ENCODE results near the gene TRIM24. TPM values are rescaled to one million over a fixed set of nuclear protein-coding genes. Genes with fewer than 3 reads are reported as not detected.

TRIM24 gene
- polyA plus RNA-seq, 3 donors: 3.5 to 8.9 (median 6.0) TPM

GRCh38 chr7:138590154-138590553 is 130.1 kb downstream of the TRIM24 start:
- Histone ChIP-seq H3K27ac (ENCODE audit: low read depth in 1 of 2, low read length in 2 of 2) (no peak overlapping the region), H2AFZ (ENCODE audit: insufficient read depth, low read depth, low read length, poor library complexity, severe bottlenecking) (no peak overlapping the region), H3K27me3 (ENCODE audit: control insufficient read depth in 2 of 2, insufficient read depth in 2 of 2, low read length in 2 of 2) (no peaks in the 10 kb centered on the region), H3K4me2 (replicated peaks; ENCODE audit: extremely low read depth, low read length, poor library complexity, severe bottlenecking) (no peak overlapping the region), H3K9me3 (replicated peaks in 1 of 2; ENCODE audit: control insufficient read depth in 1 of 2, insufficient read depth in 1 of 2, low read length in 2 of 2) (no peaks in the 10 kb centered on the region), H3K4me3 (replicated peaks in 1 of 3; ENCODE audit: low read depth in 2 of 3, low read length in 3 of 3) (no peak overlapping the region), H3K79me2 (ENCODE audit: insufficient read depth, low read length) (no peaks in the 10 kb centered on the region), H4K20me1 (ENCODE audit: insufficient read depth, low read length) (no peaks in the 10 kb centered on the region), H3K36me3 (replicated peaks in 1 of 2; ENCODE audit: control insufficient read depth in 1 of 2, insufficient read depth in 2 of 2, low read length in 2 of 2) (peaks cover 14 to 29% of the 10 kb centered on the region in 2 donors), H3K4me1 (ENCODE audit: control insufficient read depth in 1 of 2, insufficient read depth in 2 of 2, low read length in 2 of 2) (no peaks in the 10 kb centered on the region), H3K9ac (ENCODE audit: insufficient read depth, low read length, poor library complexity, severe bottlenecking) (no peak overlapping the region)
- Mint-ChIP-seq H3K9me3 (no peaks in the 10 kb centered on the region), H3K27ac (no peak overlapping the region), H3K36me3 (peaks cover 17 to 25% of the 10 kb centered on the region in 2 donors), H3K4me1 (no peaks in the 10 kb centered on the region), H3K4me3 (no peak overlapping the region), H3K27me3 (ENCODE audit: low read depth in 3 of 3) (peaks cover 0 to 2% (median 0%) of the 10 kb centered on the region in 3 donors)
- intact Hi-C loops (cut with micrococcal nuclease): loop anchor here in 1 of 2 donors (2.0 kb wide), 1 partner anchor 49 kb away; no protein-coding TSS in a partner anchor
- WGBS (ENCODE audit: insufficient coverage): no CpG with 5 or more reads among the region's 1 CpG
- no peak for TF ChIP-seq CTCF (IDR thresholded peaks at IDR 0.05)
- no peak for DNase-seq

- intact Hi-C loops (cut with micrococcal nuclease): no loop called here
- no peak overlapping the region for H3K27ac ChIP-seq (ENCODE audit: low read depth in 1 of 2, low read length in 2 of 2)
Observed at GRCh38 chr7:138595454-138595853, 135.4 kb downstream of the TRIM24 start.

More at GRCh38 chr7:138595454-138595853, 135.4 kb downstream of the TRIM24 start:
- Histone ChIP-seq H3K4me1 (ENCODE audit: control insufficient read depth in 1 of 2, insufficient read depth in 2 of 2, low read length in 2 of 2) (no peaks in the 10 kb centered on the region), H3K9me3 (replicated peaks in 1 of 2; ENCODE audit: control insufficient read depth in 1 of 2, insufficient read depth in 1 of 2, low read length in 2 of 2) (no peaks in the 10 kb centered on the region), H4K20me1 (ENCODE audit: insufficient read depth, low read length) (no peaks in the 10 kb centered on the region), H3K4me2 (replicated peaks; ENCODE audit: extremely low read depth, low read length, poor library complexity, severe bottlenecking) (no peak overlapping the region), H3K27me3 (ENCODE audit: control insufficient read depth in 2 of 2, insufficient read depth in 2 of 2, low read length in 2 of 2) (no peaks in the 10 kb centered on the region), H3K9ac (ENCODE audit: insufficient read depth, low read length, poor library complexity, severe bottlenecking) (no peak overlapping the region), H3K4me3 (replicated peaks in 1 of 3; ENCODE audit: low read depth in 2 of 3, low read length in 3 of 3) (no peak overlapping the region), H2AFZ (ENCODE audit: insufficient read depth, low read depth, low read length, poor library complexity, severe bottlenecking) (no peak overlapping the region), H3K36me3 (replicated peaks in 1 of 2; ENCODE audit: control insufficient read depth in 1 of 2, insufficient read depth in 2 of 2, low read length in 2 of 2) (no peaks in the 10 kb centered on the region), H3K79me2 (ENCODE audit: insufficient read depth, low read length) (no peaks in the 10 kb centered on the region)
- Mint-ChIP-seq H3K4me1 (no peaks in the 10 kb centered on the region), H3K4me3 (no peak overlapping the region), H3K27ac (no peak overlapping the region), H3K27me3 (ENCODE audit: low read depth in 3 of 3) (peaks cover 0 to 2% (median 0%) of the 10 kb centered on the region in 3 donors), H3K36me3 (no peaks in the 10 kb centered on the region), H3K9me3 (peaks cover 0 to 2% (median 0%) of the 10 kb centered on the region in 7 donors)
- no CpG with 5 or more reads among the region's 2 CpGs for WGBS (ENCODE audit: insufficient coverage)
- TF ChIP-seq CTCF (IDR thresholded peaks at IDR 0.05): no peak
- DNase-seq: no peak

Measured in CD14-positive monocyte (primary cell).